Type B pancreatic cell (in vitro differentiated cells): ENCODE data around the gene SLC25A42. TPM values are rescaled to one million over a fixed set of nuclear protein-coding genes. Genes with fewer than 3 reads are reported as not detected.

Experiments used
- DNase-seq: peaks from one replicate; pipeline ENCODE4 v3.0.0; 2021; ENCODE audit warnings: mixed read lengths; ENCODE audit not compliant: unreplicated experiment; ENCODE audit errors: extremely low spot score
- H3K27ac Mint-ChIP-seq: 2 replicates; pipeline ENCODE4 v1.8.0; 2021; ENCODE audit warnings: mild to moderate bottlenecking, mixed read lengths
- H3K27me3 Mint-ChIP-seq: 2 replicates; pipeline ENCODE4 v1.8.0; 2021; ENCODE audit warnings: mixed read lengths
- H3K36me3 Mint-ChIP-seq: 2 replicates; pipeline ENCODE4 v1.8.0; 2021; ENCODE audit warnings: mixed read lengths
- H3K4me1 Mint-ChIP-seq: one replicate; pipeline ENCODE4 v1.8.0; 2021; ENCODE audit warnings: mixed read lengths; ENCODE audit not compliant: unreplicated experiment
- H3K4me3 Mint-ChIP-seq: 2 replicates; pipeline ENCODE4 v1.8.0; 2021; ENCODE audit warnings: mild to moderate bottlenecking, mixed read lengths
- H3K9me3 Mint-ChIP-seq: 2 replicates; pipeline ENCODE4 v1.8.0; 2021; ENCODE audit warnings: mixed read lengths
- CTCF ChIP-seq: fragments of 200-600 bp; sonication (generic); conservative IDR thresholded peaks from 2 replicates; pipeline ENCODE4 v1.5.0; 2021; ENCODE audit warnings: antibody characterized with exemption, mild to moderate bottlenecking
- total RNA-seq: library from RNA; stranded (reverse); gene quantifications from 2 replicates; pipeline ENCODE4 v1.2.1, GENCODE V29; 2021; ENCODE audit warnings: low replicate concordance

The SLC25A42 gene
- total RNA-seq, 1 donor from 2014 or later: 13.4 TPM

- H3K9me3 Mint-ChIP-seq: no peaks in the 10 kb centered on the region
- H3K27ac Mint-ChIP-seq: peak overlapping the region; percentile 96
- no peak for TF ChIP-seq CTCF
- peaks cover 16% of the 10 kb centered on the region for H3K4me1 Mint-ChIP-seq
- H3K36me3 Mint-ChIP-seq: no peaks in the 10 kb centered on the region
- peaks cover 11% of the 10 kb centered on the region for H3K27me3 Mint-ChIP-seq
- peak overlapping the region; percentile 100 for H3K4me3 Mint-ChIP-seq
- no peak for DNase-seq
These were observed 73.8 kb downstream of the SLC25A42 start for GRCh38 chr19:19137556-19138108.

DNA sequence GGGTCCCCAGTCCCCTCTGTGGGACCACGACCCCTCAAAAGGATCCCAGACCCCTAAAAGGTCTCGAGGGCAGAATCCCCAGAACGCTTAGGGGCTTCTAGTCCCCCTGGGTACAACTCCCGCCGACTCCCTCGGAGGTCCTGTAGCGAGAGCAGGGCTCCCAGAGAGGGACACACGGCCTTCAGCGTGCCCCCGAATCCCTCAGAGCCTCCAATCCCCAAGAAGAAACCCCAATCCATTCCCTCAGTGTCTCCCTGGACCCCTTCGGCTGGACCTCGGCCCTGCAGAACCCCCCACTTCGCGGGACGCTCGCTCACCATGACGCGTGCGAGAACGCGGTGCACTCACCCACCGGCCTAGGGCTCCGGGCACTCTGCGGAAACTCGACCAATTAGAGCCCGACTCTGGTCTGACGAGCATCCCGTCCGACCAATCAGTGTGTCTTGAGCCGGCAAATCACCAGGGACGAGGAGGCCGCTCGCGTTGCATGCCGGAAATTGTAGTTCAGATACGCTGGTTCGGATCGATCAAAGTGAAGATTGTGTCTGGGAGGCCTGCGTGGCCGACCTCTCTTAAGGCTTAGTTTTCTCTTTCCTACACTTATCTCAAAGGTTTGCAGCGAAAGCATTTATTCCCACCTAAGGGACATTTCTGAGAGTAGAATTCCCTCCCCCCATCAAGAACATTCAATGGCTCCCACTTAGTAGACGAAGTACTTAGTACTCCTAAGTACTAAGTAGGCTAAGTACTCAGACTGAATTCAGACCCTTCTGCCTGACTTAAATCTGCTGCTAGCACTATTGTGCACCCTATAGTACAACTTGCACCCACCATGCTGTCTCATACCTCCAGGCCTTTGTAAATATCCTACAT, 74.6 kb downstream of the SLC25A42 start, which contains the start of gene TMEM161A:
Gene TMEM161A (minus strand): TSS at position 370 of the 873 bp plus-strand sequence. CDS start 50 bp downstream, at position 320.
- Mint-ChIP-seq H3K27ac (peak within 1 kb of the TSS; percentile 96), H3K4me3 (peak within 1 kb of the TSS; percentile 100), H3K27me3 (peaks cover 11% of the 10 kb centered on the region), H3K9me3 (no peaks in the 10 kb centered on the region), H3K36me3 (no peaks in the 10 kb centered on the region), H3K4me1 (peaks cover 16% of the 10 kb centered on the region)
- TF ChIP-seq CTCF: no peak
- DNase-seq: peak; percentile 97

- Mint-ChIP-seq H3K27me3 (peaks cover 11% of the 10 kb centered on the region), H3K4me1 (peaks cover 16% of the 10 kb centered on the region), H3K36me3 (no peaks in the 10 kb centered on the region), H3K4me3 (peak overlapping the region; percentile 64), H3K9me3 (no peaks in the 10 kb centered on the region), H3K27ac (no peak overlapping the region)
- TF ChIP-seq CTCF: peak; percentile 13
- DNase-seq: no peak
These were observed 76.1 kb downstream of the SLC25A42 start for GRCh38 chr19:19139876-19140229.

DNA sequence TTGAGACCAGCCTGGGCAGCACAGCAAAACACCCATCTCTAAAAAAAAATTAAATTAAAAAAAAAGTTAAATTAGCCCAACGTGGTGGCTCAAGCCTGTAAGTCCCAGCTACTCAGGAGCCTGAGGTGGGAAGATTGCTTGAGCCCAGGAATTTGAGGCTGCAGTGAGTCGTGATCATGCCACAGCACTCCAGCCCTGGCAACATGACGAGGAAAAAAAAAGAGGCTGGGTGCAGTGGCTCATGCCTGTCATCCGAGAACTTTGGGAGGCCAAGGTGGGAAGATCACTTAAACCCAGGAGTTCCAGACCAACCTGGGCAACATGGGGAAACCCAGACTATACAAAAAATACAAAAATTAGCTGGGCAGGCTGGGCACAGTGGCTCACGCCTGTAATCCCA, 76.7 kb downstream of the SLC25A42 start:
- Mint-ChIP-seq H3K9me3 (no peaks in the 10 kb centered on the region), H3K27ac (no peak overlapping the region), H3K27me3 (peaks cover 11% of the 10 kb centered on the region), H3K4me1 (peaks cover 16% of the 10 kb centered on the region), H3K4me3 (no peak overlapping the region), H3K36me3 (no peaks in the 10 kb centered on the region)
- DNase-seq: no peak
- TF ChIP-seq CTCF: no peak

DNA sequence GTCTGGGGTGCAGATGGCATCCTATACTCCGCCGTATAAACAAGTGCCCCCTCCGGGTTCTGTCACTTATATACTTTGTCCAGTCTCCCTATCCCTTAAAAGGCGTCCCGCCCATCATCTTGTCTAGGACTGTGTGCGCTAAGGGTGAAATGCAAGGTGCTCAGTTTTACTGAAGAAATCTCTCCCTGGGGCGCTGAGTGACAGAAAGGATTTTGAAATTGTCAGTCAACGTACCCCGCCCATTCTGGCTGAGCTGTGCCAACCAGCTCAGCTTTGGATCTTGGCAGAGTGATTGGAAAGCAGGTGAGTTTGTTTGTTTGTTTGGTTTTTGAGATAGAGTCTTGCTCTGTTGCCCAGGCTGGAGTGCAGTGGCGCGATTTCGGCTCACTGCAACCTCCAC, 78.6 kb downstream of the SLC25A42 start:
- Mint-ChIP-seq H3K27ac (no peak overlapping the region), H3K36me3 (no peaks in the 10 kb centered on the region), H3K4me1 (peaks cover 11% of the 10 kb centered on the region), H3K9me3 (no peaks in the 10 kb centered on the region), H3K27me3 (peaks cover 11% of the 10 kb centered on the region), H3K4me3 (no peak overlapping the region)
- TF ChIP-seq CTCF: no peak
- DNase-seq: no peak
